ENCODE data around the gene CFAP61. TPM values are rescaled to one million over a fixed set of nuclear protein-coding genes. Genes with fewer than 3 reads are reported as not detected.

Gene CFAP61
- total RNA-seq, 1 donor from 2014 or later, result not detected

DNA sequence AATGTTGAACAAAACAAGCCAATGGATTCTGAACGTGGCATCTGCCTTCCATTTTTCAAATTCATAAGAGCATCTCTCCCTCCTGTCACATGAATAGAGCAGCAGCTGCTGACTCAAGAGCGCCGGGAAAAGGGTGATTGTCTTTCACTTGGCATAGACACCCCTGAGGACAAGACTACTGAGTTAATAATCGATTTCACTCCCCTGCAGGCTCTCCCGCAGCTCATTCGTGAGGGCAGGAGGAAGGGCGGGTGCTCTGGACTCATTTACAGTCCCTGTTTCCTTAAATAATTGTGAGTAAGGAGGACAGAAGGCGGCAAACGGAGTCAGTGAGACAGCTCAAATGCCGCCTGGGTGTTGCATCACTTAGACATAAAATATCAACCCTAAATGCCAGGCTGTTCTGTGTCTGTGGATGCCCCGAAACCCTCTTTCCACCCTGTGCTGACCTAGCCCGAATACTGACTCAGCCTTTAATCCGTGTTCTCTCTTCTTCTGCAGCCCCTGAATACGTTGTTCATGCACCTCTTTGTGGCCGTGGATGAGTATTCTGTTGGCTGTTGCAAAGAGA lies 21.6 kb downstream of the CFAP61 start:
- Mint-ChIP-seq H3K27ac (ENCODE audit: unreplicated experiment) (no peak overlapping the region), H3K4me3 (ENCODE audit: unreplicated experiment) (no peak overlapping the region), H3K9me3 (ENCODE audit: low read depth) (no peaks in the 10 kb centered on the region), H3K27me3 (ENCODE audit: low read depth) (peaks cover 26% of the 10 kb centered on the region), H3K36me3 (ENCODE audit: low read depth) (no peaks in the 10 kb centered on the region), H3K4me1 (ENCODE audit: low read depth) (peaks cover 4% of the 10 kb centered on the region)
- no peak for DNase-seq (ENCODE audit: low spot score)
- TF ChIP-seq, protein P1, sequence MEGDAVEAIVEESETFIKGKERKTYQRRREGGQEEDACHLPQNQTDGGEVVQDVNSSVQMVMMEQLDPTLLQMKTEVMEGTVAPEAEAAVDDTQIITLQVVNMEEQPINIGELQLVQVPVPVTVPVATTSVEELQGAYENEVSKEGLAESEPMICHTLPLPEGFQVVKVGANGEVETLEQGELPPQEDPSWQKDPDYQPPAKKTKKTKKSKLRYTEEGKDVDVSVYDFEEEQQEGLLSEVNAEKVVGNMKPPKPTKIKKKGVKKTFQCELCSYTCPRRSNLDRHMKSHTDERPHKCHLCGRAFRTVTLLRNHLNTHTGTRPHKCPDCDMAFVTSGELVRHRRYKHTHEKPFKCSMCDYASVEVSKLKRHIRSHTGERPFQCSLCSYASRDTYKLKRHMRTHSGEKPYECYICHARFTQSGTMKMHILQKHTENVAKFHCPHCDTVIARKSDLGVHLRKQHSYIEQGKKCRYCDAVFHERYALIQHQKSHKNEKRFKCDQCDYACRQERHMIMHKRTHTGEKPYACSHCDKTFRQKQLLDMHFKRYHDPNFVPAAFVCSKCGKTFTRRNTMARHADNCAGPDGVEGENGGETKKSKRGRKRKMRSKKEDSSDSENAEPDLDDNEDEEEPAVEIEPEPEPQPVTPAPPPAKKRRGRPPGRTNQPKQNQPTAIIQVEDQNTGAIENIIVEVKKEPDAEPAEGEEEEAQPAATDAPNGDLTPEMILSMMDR (IDR thresholded peaks at IDR 0.05), result no peak

DNA sequence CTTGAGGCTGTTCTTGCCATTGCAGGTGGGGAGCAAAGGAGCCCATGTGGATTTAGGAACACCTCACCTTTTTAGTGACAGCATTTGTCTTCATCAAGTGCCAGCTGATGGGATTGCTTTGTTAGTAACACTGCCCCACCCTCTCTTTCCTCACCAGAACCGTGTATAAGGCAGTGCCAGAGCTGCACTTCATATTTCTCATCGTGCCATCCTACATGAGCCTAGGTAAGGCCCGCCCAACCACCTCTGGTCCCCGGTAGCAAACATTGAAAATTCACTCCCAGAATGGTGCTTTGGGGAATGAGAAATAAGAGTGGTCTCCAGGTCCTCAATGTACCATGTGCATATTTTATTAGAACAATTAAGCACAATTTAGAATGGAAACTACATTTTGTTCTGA lies 22.7 kb downstream of the CFAP61 start:
- H3K4me3 Mint-ChIP-seq (ENCODE audit: unreplicated experiment), result no peak overlapping the region
- H3K36me3 Mint-ChIP-seq (ENCODE audit: low read depth), result no peaks in the 10 kb centered on the region
- DNase-seq (ENCODE audit: low spot score), result no peak
- no peak overlapping the region for H3K27ac Mint-ChIP-seq (ENCODE audit: unreplicated experiment)
- H3K4me1 Mint-ChIP-seq (ENCODE audit: low read depth), result peaks cover 4% of the 10 kb centered on the region
- TF ChIP-seq, protein P1 (IDR thresholded peaks at IDR 0.05), result no peak
- H3K9me3 Mint-ChIP-seq (ENCODE audit: low read depth), result no peaks in the 10 kb centered on the region
- peaks cover 26% of the 10 kb centered on the region for H3K27me3 Mint-ChIP-seq (ENCODE audit: low read depth)

DNA sequence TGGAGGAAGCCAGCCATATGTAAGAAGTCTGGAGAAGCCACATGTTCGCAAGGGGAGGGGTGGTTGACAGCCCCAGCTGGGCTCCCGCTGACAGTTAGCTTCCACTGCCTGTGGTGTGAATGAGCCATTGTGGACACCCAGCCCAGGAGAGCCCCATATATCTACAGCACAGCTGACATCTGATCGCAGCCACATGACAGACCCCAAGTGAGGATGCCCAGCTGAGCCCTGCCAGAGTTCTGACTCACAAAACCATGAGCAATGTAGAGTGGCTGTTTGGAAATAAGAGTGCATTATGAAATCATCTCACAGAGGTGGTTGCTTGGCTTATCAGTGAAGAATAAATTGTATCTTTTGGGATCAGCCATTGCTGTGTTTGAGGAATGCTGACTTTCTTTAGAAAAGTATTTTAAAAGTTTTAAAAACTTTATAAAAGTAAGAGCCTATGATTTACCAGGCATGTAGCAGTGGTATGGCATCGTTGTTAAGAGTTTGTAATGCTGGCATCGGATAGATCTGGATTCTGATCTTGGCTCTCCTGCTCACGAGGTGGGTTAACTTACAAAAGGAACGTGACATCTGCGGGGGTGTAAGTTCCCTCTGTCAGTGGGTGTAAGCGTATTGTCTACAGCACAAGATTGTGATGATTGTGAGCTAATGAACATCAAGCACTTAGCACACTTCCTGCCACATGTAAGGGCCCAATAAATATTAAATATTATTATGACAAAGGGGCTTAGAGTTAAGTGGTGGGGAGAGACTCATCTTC lies 24.1 kb downstream of the CFAP61 start:
- Mint-ChIP-seq H3K9me3 (ENCODE audit: low read depth) (no peaks in the 10 kb centered on the region), H3K36me3 (ENCODE audit: low read depth) (no peaks in the 10 kb centered on the region), H3K27me3 (ENCODE audit: low read depth) (peaks cover 34% of the 10 kb centered on the region), H3K4me3 (ENCODE audit: unreplicated experiment) (no peak overlapping the region), H3K27ac (ENCODE audit: unreplicated experiment) (no peak overlapping the region), H3K4me1 (ENCODE audit: low read depth) (peaks cover 4% of the 10 kb centered on the region)
- DNase-seq (ENCODE audit: low spot score), result no peak
- TF ChIP-seq, protein P1 (IDR thresholded peaks at IDR 0.05), result no peak

DNA sequence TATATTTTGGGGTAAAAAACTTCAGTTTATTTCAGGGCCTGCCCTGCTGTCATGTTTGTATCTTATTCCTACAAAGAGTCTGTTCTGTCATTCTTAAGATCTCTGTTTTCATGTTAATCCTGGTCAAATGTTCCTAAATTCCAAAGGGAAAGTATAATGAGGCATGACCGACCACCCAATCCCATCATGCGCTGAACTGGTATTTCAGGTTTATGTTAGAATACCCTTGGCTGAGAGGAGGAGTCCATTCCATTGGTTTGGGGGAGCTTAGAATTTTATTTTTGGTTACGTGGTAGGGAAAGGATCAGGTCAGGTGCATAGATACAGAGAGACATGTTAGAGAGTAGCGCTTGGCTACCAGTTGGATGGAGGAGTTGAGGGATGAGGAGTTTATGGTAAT lies 25.7 kb downstream of the CFAP61 start:
- Mint-ChIP-seq H3K4me3 (ENCODE audit: unreplicated experiment) (no peak overlapping the region), H3K27me3 (ENCODE audit: low read depth) (peaks cover 44% of the 10 kb centered on the region), H3K4me1 (ENCODE audit: low read depth) (peaks cover 4% of the 10 kb centered on the region), H3K36me3 (ENCODE audit: low read depth) (no peaks in the 10 kb centered on the region), H3K27ac (ENCODE audit: unreplicated experiment) (no peak overlapping the region), H3K9me3 (ENCODE audit: low read depth) (no peaks in the 10 kb centered on the region)
- TF ChIP-seq, protein P1 (IDR thresholded peaks at IDR 0.05), result no peak
- DNase-seq (ENCODE audit: low spot score), result no peak

DNA sequence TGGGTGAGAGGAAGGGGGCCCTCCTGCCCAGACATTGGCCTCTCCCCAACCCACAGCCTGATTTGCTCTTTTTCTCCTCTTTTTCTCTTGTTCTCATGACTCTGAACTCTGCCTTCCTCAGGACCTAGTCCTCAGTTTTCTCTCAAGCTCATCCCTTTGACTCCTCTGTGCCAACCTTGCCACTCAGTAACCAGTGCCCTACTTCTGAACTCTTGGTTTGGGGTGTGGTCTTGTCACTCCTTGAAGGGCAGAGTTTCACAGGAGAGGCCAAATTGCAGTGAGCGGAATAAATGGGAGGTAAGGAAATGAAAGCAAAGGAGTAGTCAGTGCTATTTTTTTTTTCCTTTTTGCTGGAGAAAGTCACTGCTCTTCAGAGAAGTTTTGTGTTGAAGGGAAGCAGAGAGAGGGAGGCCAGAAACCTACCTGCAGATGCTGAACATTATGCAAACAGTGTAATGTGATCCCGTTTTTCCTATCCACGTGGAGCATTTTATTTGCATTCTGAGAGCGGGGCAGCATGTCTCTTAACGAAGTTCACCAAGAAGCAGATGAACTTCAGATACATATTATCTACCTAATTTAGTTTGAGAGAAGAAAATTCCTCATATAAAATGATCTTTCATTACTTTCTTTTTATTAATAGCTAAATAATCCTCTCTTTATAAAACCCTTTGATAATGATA lies 26.9 kb downstream of the CFAP61 start:
- DNase-seq (ENCODE audit: low spot score), result no peak
- H3K9me3 Mint-ChIP-seq (ENCODE audit: low read depth), result no peaks in the 10 kb centered on the region
- peaks cover 42% of the 10 kb centered on the region for H3K27me3 Mint-ChIP-seq (ENCODE audit: low read depth)
- H3K4me3 Mint-ChIP-seq (ENCODE audit: unreplicated experiment), result no peak overlapping the region
- H3K36me3 Mint-ChIP-seq (ENCODE audit: low read depth), result no peaks in the 10 kb centered on the region
- H3K27ac Mint-ChIP-seq (ENCODE audit: unreplicated experiment), result no peak overlapping the region
- H3K4me1 Mint-ChIP-seq (ENCODE audit: low read depth), result peaks cover 6% of the 10 kb centered on the region
- TF ChIP-seq, protein P1 (IDR thresholded peaks at IDR 0.05), result no peak
